K562 (cell line): Measurements from ENCODE around the gene ARL6IP6. TPM values are rescaled to one million over a fixed set of nuclear protein-coding genes. Genes with fewer than 3 reads are reported as not detected.

Source experiments
- ARID4B ChIP-seq: sonication (generic); formaldehyde crosslinking; IDR thresholded peaks from 2 replicates; pipeline ENCODE4 v1.8.0; 2022; ENCODE audit warnings: mild to moderate bottlenecking, missing genetic modification reagents
- BHLHE40 ChIP-seq: IDR thresholded peaks from 2 replicates; pipeline ENCODE4 v1.6.1; 2011; ENCODE audit warnings: low read length, improper control_type of control experiment
- CXXC5 ChIP-seq: fragments of 250-450 bp; sonication (Bioruptor Pico); IDR thresholded peaks from 2 replicates; pipeline ENCODE4 v1.8.0; 2022; ENCODE audit warnings: inconsistent platforms, mild to moderate bottlenecking, moderate library complexity
- DNMT1 ChIP-seq: fragments of 450-650 bp; IDR thresholded peaks from 2 replicates; pipeline ENCODE4 v1.6.1; 2016; ENCODE audit warnings: antibody characterized with exemption, mild to moderate bottlenecking
- NFRKB ChIP-seq: fragments of 450-650 bp; IDR thresholded peaks from 2 replicates; pipeline ENCODE4 v1.6.1; 2016; ENCODE audit warnings: low read depth
- NONO ChIP-seq, 2 experiments: fragments of 200-400 bp in 1 of 2; fragments of 450-650 bp in 1 of 2; formaldehyde crosslinking in 1 of 2; IDR thresholded peaks; 2 replicates each; pipeline ENCODE4 v1.6.1; 2017; ENCODE audit warnings: low read depth in 2 of 2, mild to moderate bottlenecking in 2 of 2, moderate library complexity in 2 of 2, low read length in 1 of 2
- NR2C1 ChIP-seq, 2 experiments: fragments of 450-650 bp; IDR thresholded peaks; 2 replicates each; pipeline ENCODE4 v1.6.1; 2017; ENCODE audit warnings: mild to moderate bottlenecking in 2 of 2, antibody characterized with exemption in 1 of 2, inconsistent platforms in 1 of 2, missing compliant biosample characterization in 1 of 2, missing genetic modification characterization in 1 of 2
- RCOR1 ChIP-seq, 2 experiments: IDR thresholded peaks; 2 replicates each; pipeline ENCODE4 v1.6.1; 2012; ENCODE audit warnings: low read depth in 2 of 2, low read length in 2 of 2, borderline replicate concordance in 1 of 2, improper control_type of control experiment in 1 of 2
- STAT5A ChIP-seq: IDR thresholded peaks from 2 replicates; pipeline ENCODE4 v1.6.1; 2012; ENCODE audit warnings: low read length, inconsistent platforms, borderline replicate concordance
- TBL1XR1 ChIP-seq, 2 experiments: IDR thresholded peaks; 2 replicates each; pipeline ENCODE4 v1.6.1; 2012; ENCODE audit warnings: improper control_type of control experiment in 2 of 2, low read length in 2 of 2, mild to moderate bottlenecking in 1 of 2
- ZNF212 ChIP-seq: fragments of 450-650 bp; formaldehyde crosslinking; IDR thresholded peaks from 2 replicates; pipeline ENCODE4 v1.4.0; 2020; ENCODE audit warnings: mild to moderate bottlenecking
- ZNF324 ChIP-seq: fragments of 250-450 bp; sonication (Bioruptor Pico); IDR thresholded peaks from 2 replicates; pipeline ENCODE4 v1.4.0; 2020; ENCODE audit warnings: mild to moderate bottlenecking
- ZNF668 ChIP-seq: fragments of 250-450 bp; sonication (Bioruptor Pico); IDR thresholded peaks from 2 replicates; pipeline ENCODE4 v1.8.0; 2022; ENCODE audit warnings: mild to moderate bottlenecking, inconsistent platforms
- polyA plus RNA-seq, 8 experiments: library from polyadenylated mRNA; depleted of rRNA in 4 of 8; stranded (reverse) in 5 of 8; unstranded in 3 of 8; fragments of >200 nt; fragmentation: Nextera tagmentation in 2 of 8; fragmentation: Illumina TruSeq in 1 of 8; extraction: Ambion mirVana in 2 of 8; extraction: Trizol in 1 of 8; gene quantifications; 2 replicates each; pipeline versions ENCODE4 v1.2.1 to v1.2.3, GENCODE V29; 2011 to 2014; ENCODE audit warnings: inconsistent platforms in 1 of 8, missing spikeins in 1 of 8
- total RNA-seq, 7 experiments: library from RNA; depleted of rRNA in 6 of 7; stranded (reverse); fragments of >200 nt in 6 of 7; fragmentation: Illumina TruSeq in 2 of 7; extraction: Trizol in 2 of 7; gene quantifications; 2 replicates each; pipeline versions ENCODE4 v1.2.1 to v1.2.3, GENCODE V29; 2011 to 2021; ENCODE audit warnings: low replicate concordance in 1 of 7
- TF ChIP-seq, protein P1 (sequence below): fragments of 450-650 bp; IDR thresholded peaks from 2 replicates; pipeline ENCODE4 v1.6.1; 2016; ENCODE audit warnings: low read depth

ARL6IP6 gene
- total and polyA plus RNA-seq, 9 of the 15 experiments (the other 6 are each of a cell fraction or from before 2014, with no cell fraction given), result 19.2 to 98.5 (median 36.2) TPM

DNA sequence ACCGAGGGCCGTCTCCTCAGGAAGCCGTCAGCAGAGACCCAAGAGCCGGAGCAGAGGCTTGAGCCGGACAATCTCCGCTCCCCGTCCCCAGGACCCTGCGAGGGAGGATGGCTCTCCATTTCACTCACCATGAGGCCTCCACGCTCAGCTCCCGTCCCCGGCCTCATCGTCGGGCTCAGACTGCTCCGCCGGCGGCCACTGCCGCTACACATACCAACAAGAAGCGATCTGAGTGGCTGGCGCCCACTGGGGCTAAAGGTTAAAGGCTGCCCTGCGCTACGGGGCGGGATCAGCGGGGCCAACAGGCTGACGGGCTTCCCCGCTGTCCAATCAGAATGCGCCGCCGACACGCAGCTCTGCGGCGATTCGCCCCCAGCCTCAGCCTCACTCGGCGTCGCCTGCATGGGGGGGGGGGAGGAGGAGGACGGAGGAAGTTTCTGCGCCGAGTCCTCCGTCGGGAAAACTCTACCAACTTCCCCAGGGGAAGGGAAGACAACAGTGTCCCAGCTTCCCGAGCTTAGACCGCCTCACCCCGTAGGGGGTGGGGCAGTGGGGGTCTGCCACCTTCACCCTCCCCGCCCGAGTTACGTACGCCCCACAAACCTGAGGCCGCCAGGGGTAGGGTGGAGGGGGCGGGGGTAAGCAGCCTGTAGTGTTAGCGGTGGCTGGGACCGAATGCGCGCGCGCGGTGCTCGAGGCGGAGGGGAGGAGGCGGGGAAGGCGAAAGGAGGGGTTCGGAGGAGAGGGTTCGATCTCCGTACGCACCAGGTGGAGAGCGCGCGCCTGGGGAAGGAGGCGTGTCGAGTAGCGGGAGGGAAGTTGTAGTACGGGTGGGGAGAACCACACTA is 968 bp upstream of the ARL6IP6 start, which contains the start of gene PRPF40A (continued):
- TF ChIP-seq, protein P1, sequence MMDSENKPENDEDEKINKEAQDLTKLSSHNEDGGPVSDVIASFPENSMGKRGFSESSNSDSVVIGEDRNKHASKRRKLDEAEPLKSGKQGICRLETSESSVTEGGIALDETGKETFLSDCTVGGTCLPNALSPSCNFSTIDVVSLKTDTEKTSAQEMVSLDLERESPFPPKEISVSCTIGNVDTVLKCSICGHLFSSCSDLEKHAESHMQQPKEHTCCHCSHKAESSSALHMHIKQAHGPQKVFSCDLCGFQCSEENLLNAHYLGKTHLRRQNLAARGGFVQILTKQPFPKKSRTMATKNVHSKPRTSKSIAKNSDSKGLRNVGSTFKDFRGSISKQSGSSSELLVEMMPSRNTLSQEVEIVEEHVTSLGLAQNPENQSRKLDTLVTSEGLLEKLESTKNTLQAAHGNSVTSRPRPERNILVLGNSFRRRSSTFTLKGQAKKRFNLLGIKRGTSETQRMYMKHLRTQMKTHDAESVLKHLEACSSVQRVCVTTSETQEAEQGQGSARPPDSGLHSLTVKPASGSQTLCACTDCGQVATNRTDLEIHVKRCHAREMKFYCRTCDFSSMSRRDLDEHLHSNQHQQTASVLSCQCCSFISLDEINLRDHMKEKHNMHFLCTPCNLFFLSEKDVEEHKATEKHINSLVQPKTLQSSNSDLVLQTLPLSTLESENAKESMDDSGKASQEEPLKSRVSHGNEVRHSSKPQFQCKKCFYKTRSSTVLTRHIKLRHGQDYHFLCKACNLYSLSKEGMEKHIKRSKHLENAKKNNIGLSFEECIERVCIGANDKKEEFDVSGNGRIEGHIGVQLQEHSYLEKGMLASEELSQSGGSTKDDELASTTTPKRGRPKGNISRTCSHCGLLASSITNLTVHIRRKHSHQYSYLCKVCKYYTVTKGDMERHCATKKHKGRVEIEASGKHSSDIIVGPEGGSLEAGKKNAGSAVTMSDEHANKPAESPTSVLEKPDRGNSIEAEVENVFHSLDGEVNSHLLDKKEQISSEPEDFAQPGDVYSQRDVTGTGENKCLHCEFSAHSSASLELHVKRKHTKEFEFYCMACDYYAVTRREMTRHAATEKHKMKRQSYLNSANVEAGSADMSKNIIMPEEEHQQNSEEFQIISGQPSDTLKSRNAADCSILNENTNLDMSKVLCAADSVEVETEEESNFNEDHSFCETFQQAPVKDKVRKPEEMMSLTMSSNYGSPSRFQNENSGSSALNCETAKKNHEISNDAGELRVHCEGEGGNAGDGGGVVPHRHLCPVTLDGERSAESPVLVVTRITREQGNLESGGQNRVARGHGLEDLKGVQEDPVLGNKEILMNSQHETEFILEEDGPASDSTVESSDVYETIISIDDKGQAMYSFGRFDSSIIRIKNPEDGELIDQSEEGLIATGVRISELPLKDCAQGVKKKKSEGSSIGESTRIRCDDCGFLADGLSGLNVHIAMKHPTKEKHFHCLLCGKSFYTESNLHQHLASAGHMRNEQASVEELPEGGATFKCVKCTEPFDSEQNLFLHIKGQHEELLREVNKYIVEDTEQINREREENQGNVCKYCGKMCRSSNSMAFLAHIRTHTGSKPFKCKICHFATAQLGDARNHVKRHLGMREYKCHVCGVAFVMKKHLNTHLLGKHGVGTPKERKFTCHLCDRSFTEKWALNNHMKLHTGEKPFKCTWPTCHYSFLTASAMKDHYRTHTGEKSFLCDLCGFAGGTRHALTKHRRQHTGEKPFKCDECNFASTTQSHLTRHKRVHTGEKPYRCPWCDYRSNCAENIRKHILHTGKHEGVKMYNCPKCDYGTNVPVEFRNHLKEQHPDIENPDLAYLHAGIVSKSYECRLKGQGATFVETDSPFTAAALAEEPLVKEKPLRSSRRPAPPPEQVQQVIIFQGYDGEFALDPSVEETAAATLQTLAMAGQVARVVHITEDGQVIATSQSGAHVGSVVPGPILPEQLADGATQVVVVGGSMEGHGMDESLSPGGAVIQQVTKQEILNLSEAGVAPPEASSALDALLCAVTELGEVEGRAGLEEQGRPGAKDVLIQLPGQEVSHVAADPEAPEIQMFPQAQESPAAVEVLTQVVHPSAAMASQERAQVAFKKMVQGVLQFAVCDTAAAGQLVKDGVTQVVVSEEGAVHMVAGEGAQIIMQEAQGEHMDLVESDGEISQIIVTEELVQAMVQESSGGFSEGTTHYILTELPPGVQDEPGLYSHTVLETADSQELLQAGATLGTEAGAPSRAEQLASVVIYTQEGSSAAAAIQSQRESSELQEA, result no peak
- no peak; the same call in 1 of the 2 replicates for TF ChIP-seq STAT5A
- TF ChIP-seq ARID4B (CRISPR knock-in tag), result peak; percentile 89
- TF ChIP-seq DNMT1, result 0 out of 2 replicates have a peak, but pooled peaks have one; percentile 73
- TF ChIP-seq NR2C1 (IDR thresholded peaks at IDR 0.05), result peak; percentile 100
- peak; percentile 100 for TF ChIP-seq NR2C1 (tag; IDR thresholded peaks at IDR 0.05)
- TF ChIP-seq ZNF668, result no peak
- peak; percentile 37; the same call in 1 of the 2 replicates for TF ChIP-seq BHLHE40
- no peak for TF ChIP-seq ZNF212 (CRISPR knock-in tag)
- TF ChIP-seq CXXC5 (CRISPR knock-in tag), result peak; percentile 91
- TF ChIP-seq RCOR1 (IDR thresholded peaks at IDR 0.05; ENCODE audit: borderline replicate concordance in 1 of 2, low read depth in 2 of 2, low read length in 2 of 2), result 0 out of 4 replicates have a peak, but pooled peaks of 1 of the 2 experiments have one; percentile 2
- 0 out of 4 replicates have a peak, but pooled peaks have one; percentile 4 to 30 for TF ChIP-seq TBL1XR1 (IDR thresholded peaks at IDR 0.05; ENCODE audit: low read length in 2 of 2)
- TF ChIP-seq ZNF324 (CRISPR knock-in tag), result no peak
- TF ChIP-seq NFRKB, result peak; percentile 85; the same call in 1 of the 2 replicates
- peak in 1 of 2 experiments; percentile 76; a peak in 1 of 4 replicates for TF ChIP-seq NONO (IDR thresholded peaks at IDR 0.05; ENCODE audit: low read depth in 2 of 2, low read length in 1 of 2)
